Measurements from ENCODE around the gene GNAL.

DNA sequence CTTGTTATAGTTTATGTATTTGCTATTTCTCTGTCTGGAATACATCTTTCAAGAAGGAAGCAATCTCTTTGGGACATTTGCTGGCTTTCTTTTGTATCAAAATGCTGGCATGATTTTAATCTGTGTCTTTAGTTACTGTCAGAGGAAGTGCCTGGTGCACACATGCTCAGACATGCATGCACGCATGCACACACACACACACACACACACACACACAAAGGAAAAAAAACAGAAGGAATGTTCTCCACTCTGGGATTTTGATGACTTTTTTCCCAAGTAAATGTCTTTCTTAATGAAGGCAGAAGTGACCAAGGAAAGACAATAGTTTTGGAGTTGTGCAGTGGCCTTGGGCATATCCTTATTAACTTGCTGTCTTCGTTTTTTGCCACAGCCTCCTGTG, 6.7 kb downstream of the GNAL start:
- TF ChIP-seq MYNN (tag by site-specific recombination; IDR thresholded peaks at IDR 0.05; ENCODE audit: borderline replicate concordance) (no peak), ZNF2 (tag by site-specific recombination; IDR thresholded peaks at IDR 0.05) (no peak)
- TF ChIP-seq, protein P1, sequence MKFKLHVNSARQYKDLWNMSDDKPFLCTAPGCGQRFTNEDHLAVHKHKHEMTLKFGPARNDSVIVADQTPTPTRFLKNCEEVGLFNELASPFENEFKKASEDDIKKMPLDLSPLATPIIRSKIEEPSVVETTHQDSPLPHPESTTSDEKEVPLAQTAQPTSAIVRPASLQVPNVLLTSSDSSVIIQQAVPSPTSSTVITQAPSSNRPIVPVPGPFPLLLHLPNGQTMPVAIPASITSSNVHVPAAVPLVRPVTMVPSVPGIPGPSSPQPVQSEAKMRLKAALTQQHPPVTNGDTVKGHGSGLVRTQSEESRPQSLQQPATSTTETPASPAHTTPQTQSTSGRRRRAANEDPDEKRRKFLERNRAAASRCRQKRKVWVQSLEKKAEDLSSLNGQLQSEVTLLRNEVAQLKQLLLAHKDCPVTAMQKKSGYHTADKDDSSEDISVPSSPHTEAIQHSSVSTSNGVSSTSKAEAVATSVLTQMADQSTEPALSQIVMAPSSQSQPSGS (tag by site-specific recombination; IDR thresholded peaks at IDR 0.05; ENCODE audit: low read depth), result no peak
- TF ChIP-seq, protein P2, sequence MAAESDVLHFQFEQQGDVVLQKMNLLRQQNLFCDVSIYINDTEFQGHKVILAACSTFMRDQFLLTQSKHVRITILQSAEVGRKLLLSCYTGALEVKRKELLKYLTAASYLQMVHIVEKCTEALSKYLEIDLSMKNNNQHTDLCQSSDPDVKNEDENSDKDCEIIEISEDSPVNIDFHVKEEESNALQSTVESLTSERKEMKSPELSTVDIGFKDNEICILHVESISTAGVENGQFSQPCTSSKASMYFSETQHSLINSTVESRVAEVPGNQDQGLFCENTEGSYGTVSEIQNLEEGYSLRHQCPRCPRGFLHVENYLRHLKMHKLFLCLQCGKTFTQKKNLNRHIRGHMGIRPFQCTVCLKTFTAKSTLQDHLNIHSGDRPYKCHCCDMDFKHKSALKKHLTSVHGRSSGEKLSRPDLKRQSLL (tag by site-specific recombination; IDR thresholded peaks at IDR 0.05), result no peak
- TF ChIP-seq, protein P3, sequence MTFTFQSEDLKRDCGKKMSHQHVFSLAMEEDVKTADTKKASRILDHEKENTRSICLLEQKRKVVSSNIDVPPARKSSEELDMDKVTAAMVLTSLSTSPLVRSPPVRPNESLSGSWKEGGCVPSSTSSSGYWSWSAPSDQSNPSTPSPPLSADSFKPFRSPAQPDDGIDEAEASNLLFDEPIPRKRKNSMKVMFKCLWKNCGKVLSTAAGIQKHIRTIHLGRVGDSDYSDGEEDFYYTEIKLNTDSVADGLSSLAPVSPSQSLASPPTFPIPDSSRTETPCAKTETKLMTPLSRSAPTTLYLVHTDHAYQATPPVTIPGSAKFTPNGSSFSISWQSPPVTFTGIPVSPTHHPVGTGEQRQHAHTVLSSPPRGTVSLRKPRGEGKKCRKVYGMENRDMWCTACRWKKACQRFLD (tag by site-specific recombination; IDR thresholded peaks at IDR 0.05), result no peak
- TF ChIP-seq, protein P4, sequence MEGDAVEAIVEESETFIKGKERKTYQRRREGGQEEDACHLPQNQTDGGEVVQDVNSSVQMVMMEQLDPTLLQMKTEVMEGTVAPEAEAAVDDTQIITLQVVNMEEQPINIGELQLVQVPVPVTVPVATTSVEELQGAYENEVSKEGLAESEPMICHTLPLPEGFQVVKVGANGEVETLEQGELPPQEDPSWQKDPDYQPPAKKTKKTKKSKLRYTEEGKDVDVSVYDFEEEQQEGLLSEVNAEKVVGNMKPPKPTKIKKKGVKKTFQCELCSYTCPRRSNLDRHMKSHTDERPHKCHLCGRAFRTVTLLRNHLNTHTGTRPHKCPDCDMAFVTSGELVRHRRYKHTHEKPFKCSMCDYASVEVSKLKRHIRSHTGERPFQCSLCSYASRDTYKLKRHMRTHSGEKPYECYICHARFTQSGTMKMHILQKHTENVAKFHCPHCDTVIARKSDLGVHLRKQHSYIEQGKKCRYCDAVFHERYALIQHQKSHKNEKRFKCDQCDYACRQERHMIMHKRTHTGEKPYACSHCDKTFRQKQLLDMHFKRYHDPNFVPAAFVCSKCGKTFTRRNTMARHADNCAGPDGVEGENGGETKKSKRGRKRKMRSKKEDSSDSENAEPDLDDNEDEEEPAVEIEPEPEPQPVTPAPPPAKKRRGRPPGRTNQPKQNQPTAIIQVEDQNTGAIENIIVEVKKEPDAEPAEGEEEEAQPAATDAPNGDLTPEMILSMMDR (tag by site-specific recombination; IDR thresholded peaks at IDR 0.05), result no peak

Measured in HEK293 (cell line).